Measurements from ENCODE around the gene RNF5. TPM values are rescaled to one million over a fixed set of nuclear protein-coding genes. Genes with fewer than 3 reads are reported as not detected.

The RNF5 gene
- total RNA-seq, 1 experiment from 2014 or later: 106 TPM

DNA sequence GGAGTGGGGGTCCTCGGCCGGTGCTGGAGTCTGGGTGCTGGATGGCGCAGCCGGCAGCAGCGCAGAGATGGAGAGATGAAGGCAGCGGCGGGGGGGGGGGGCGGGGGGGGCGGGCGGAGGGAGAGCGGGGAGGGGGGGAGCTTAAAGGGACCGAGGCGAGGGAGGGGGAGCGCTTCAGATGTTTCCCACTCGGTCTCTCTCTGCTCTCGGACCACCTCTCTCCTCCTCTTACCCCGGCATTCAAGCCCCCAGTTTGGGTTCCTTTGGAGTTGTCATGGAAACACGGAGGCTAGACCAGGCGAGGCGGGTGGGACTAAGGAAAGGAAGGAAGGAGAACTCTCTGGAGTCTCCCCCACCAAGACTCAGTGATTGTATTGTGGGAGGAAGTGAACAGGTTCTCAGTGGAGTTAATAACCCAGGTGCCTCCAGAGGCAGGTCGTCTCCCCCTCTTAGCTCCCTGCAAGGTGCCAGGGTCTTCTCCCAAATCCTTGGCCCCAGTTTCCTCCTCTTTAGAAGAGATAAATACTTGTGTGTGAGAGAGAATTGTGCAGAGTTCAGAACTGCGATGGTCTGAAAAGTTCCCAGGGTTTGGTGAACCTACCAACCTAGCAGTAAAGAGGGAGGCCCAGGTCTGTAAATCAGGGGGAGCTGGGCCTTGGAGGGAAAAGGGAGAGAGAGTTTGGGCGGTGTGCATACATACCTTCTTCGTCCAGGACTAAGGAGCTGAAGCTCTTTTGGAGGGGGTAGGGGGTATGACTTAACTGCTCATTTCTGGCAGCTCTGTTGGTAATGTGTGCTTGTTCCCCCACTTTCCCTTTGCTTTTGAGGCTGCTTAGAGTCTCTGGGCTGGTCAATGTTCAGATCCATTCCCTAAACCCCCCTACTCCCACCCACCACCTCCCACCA, 26.1 kb upstream of the RNF5 start, which contains the start of gene PRRT1:
Gene PRRT1, minus strand, starts transcription at position 77 of the 906 bp plus-strand sequence. CDS start 112 bp downstream, outside the sequence.
- DNase-seq (ENCODE audit: low read depth): no peak

DNA sequence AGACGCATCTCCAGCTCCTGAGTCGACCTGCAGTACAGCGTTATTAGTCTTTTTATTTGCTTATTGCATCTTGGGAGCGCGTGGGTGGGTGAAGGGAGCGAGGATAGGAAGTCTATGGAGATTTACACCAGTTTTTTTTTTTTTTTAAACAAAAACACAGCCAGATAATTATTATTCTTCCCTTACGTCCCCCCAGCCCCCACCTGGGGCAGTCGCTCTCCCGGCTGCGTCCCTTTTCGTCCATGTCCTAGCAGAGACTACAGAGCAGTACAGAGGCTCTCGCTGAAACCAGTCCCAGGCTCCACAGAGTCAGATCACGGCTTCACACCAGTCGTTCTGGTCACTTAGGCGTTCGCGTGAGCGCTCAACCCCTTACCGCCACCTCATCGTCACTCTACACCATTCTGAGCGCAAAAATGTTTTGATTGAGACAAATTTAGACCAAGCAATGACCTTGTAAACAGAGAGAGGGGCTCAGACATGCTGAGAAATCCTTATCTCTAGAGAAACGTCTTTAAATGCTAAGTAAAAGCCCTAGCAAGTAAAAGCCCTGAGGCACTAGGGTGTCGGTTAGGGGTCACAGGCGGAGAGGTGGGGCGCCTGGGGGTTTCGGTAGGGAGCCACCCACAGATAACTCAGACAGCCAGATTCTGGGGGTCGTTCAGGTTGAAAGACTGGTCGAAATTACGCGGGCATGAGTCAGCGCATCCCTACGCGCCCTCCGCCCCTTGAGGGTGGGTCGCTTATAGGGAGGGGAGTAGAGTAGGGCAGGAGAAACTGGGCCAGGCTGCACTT, 25.2 kb upstream of the RNF5 start:
- DNase-seq (ENCODE audit: low read depth): peak; percentile 57

DNA sequence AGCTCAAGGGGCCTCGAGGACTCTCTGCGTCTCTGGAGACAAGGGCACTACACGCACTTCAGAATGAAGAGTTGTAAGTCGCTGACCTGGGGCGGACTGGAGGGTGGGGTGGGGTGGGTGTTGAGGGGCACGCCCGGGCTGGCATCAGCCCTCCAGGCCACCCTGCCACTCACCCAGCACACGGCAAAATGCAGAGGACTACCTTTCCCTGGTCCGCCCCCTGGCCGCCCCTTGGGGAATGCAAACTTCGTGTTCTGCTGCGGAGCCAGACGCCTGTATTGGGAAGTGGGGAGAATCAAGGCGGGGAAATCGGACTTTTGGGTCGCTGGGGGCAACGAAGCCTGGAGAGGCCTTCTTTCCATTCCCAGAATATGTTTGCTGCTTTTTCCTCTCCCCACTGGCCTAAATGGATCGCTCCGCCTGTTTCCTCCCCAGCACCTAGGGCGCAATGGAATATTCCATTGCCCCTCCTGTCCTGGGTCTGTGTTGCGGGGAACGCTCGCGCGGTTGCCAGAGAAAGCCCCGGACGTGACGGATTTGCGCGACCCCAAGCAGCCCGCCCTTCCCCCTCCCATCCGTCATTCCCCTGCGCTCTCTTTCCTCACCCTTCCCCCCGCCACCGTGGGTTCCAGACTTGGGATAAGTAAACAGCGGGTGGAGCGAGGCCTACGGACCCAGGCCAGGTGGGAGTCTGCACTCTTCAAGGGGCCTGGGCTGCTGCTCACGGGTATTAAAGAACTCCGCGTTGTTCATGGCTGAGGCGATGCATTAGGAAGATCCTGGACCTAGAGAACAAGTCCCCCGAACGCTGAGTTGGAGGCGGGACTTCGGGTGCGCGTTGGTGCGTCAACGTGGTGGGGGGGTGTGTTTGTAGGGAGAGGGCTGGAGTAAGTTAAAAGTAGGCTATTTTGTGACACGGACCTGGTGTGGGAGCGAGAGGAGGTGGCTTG, 24.4 kb upstream of the RNF5 start, which contains the start of gene PPT2:
Gene PPT2, plus strand, starts transcription at position 578 of the 950 bp plus-strand sequence. CDS start 454 bp downstream, outside the sequence.
- DNase-seq (ENCODE audit: low read depth): peak; percentile 93

DNA sequence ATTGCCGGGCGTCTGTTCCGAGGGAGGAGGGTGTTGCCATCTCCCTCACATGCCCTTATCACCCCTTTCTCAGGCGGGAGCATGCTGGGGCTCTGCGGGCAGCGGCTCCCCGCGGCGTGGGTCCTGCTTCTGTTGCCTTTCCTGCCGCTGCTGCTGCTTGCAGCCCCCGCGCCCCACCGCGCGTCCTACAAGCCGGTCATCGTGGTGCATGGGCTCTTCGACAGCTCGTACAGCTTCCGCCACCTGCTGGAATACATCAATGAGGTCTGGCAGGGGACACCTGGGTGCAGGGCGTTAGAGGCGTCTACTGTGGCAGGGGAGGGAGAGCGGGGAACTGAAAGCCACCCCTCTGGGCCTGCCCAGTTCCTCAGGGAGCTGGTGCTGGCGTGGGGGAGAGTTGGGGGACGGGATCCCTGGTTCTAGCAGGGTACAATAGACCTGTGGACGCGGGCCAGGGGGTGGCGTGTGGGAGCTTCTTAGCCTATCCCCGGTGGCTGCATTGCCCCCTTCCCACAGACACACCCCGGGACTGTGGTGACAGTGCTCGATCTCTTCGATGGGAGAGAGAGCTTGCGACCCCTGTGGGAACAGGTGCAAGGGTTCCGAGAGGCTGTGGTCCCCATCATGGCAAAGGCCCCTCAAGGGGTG, 23.6 kb upstream of the RNF5 start:
- DNase-seq (ENCODE audit: low read depth): peak; percentile 58

DNA sequence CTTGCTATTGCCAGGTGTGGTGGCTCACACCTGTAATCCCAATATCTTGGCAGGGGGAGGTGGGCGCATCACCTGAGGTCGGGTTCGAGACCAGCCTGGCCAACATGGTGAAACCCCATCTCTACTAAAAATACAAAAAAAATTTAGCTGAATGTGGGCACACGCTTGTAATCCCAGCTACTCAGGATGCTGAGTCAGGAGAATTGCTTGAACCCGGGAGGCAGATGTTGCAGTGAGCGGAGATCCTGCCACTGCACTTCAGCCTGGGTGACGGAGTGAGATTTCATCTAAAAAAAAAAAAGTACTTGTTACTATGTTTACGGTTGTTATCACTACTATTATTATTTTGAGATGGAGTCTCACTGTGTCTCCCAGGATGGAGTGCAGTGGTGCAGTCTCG, 21.3 kb upstream of the RNF5 start:
- no peak for DNase-seq (ENCODE audit: low read depth)

DNA sequence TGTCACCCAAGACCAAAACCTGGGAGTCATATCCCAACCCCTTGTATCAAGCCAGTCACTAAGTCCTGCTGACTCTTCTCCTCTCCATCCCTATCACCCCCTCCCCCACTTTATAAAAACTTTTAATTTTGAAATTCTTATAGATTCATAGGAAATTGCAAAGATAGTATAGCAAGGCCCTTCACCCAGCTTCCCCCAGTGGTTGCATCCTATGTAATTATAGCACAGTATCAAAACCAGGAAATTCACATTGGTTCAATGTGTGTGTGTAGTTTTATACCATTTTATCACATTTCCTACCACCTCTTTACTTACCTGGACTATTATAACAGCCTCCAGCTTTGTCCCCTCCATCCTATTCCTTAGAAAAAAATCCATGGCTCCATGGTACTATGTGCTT, 20.2 kb upstream of the RNF5 start:
- DNase-seq (ENCODE audit: low read depth): no peak

DNA sequence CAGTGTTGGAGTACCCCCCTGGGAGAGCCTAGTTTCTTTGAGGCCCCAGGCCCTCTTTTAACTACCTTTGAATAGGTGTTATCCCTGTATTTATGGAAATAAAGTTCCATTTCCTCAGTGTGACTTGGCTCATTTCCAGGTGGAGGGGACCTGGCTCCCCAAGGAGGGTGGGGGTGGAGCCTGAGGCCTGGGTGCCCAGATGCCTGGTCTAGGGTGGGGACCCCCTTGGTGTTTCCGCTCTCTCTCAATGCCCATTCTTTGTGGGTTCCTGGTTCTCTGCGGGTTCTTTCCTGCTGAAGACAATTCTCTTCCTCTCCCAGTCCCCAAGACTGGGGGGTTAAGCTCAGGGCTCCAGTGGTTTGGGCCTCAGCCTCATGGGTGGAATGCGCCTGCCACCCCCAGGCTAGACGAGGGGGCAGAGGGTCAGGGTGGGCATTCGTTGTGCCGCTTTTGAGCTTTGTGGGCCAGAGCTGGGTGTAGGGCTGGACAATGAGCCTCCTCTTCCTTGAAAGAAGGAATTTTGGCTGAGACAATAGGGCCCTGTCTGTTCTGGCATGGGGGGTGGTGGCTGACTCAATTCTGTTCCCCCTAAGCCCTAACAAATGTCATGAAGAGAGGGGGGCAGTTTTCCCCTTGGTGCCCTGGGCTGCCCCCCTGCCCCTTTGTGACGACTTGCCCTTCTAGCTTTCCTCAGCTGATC, 14.5 kb upstream of the RNF5 start:
- peak; percentile 53 for DNase-seq (ENCODE audit: low read depth)

DNA sequence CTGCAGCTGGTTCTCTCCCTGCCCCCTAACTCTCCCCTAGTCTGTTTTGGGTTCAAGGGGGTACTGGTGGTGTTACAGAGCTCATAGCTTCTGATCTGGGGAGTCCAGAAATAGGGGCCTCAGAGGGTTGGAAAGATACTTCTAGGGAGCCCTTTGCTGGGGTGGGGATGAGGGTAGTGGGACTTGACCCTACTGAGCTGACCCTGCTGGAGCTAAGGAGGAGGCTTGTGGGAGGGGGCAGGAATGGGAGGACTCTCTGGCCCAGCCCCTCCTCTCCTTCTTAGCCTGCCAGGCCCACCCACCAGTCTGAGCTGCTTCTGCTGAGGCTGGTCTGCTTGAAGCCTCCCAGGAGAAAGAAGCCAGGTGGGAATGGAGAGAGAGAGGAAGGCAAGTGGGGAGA, 13.9 kb upstream of the RNF5 start, which contains the start of gene EGFL8:
Gene EGFL8, plus strand, starts transcription at position 301 of the 400 bp plus-strand sequence. CDS start 1,571 bp downstream, outside the sequence.
- DNase-seq (ENCODE audit: low read depth): no peak

DNA sequence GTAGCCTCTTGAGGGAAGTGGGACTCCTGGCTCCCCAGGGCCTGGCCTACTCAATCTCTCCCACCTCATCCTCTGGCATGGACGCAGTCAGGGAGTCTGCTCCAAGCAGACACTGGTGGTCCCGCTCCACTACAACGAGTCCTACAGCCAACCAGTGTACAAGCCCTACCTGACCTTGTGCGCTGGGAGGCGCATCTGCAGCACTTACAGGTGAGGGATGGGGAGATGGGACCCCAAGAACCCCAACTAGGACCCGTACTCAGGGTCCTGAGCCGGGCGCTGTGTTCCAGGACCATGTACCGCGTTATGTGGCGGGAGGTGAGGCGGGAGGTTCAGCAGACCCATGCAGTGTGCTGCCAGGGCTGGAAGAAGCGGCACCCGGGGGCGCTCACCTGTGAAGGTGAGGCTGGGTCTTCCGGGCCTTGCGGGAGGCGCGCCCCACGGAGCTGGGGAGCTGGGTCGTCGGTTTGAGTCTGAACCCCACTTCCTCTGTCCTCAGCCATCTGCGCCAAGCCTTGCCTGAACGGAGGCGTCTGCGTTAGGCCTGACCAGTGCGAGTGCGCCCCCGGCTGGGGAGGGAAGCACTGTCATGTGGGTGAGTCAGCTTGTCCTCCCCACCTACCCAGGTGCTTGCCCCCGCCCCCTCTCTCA, 11.7 kb upstream of the RNF5 start:
- DNase-seq (ENCODE audit: low read depth): no peak

DNA sequence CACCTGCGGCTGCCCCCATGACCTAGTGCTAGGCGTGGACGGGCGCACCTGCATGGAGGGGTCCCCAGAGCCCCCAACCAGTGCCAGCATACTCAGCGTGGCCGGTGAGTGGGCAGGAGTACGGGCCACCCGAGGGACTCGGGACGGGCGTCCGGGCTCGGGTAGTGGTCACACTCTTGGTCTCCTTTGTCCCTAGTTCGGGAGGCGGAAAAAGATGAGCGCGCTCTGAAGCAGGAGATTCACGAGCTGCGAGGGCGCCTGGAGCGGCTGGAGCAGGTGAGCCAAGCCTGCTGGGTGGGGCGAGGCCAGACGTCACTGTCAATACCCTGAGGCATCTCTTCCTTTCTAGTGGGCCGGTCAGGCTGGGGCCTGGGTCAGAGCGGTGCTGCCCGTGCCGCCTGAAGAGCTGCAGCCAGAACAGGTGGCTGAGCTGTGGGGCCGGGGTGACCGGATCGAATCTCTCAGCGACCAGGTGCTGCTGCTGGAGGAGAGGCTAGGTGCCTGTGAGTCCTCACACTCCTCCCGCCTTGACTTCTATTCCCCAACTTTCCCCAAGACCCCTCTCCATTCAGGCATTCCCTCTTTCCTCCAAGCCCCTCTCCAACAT, 10.9 kb upstream of the RNF5 start:
- no peak for DNase-seq (ENCODE audit: low read depth)

DNA sequence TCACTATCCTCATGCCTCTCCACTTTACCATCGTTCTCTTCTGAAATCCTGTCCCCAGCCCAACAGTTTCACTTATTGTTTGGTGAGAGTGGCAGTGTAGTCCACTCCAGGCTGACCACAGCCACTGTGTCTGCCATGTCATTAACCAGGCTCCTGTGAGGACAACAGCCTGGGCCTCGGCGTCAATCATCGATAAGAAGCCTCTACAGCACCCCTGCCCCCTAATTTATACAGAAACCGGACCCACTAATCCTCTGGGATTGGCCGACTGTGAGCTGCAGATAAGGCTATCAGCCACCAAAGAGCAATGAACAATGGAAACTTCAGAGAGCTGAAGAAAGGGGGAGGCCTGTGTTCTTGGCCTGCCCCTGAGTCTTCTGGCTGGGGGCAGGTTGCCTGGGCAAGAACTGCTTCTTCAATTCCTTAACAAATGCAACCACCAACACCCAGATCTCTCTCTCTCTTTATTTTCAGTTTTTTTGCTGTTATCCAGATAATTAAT, 10.4 kb upstream of the RNF5 start:
- no peak for DNase-seq (ENCODE audit: low read depth)

DNA sequence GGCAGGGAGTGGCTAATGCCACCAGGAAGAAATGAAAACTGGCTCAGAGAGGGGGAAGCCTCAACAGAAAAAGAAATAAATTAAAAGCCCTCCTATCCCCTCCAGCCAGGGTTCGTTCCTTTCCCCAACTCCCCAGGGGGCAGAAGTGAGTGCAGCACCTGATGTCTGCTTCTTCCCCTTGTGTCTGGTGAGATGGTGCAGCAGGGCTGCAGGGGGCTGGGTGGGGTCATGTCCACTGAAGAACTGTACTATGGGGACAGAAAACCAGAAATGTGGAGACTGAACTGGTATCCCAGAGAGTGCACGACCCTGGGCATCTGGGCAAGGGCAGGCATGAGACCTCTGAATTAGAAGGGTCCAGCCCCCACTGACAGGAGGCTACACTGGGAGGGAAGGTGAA, 9.9 kb upstream of the RNF5 start:
- DNase-seq (ENCODE audit: low read depth): no peak

DNA sequence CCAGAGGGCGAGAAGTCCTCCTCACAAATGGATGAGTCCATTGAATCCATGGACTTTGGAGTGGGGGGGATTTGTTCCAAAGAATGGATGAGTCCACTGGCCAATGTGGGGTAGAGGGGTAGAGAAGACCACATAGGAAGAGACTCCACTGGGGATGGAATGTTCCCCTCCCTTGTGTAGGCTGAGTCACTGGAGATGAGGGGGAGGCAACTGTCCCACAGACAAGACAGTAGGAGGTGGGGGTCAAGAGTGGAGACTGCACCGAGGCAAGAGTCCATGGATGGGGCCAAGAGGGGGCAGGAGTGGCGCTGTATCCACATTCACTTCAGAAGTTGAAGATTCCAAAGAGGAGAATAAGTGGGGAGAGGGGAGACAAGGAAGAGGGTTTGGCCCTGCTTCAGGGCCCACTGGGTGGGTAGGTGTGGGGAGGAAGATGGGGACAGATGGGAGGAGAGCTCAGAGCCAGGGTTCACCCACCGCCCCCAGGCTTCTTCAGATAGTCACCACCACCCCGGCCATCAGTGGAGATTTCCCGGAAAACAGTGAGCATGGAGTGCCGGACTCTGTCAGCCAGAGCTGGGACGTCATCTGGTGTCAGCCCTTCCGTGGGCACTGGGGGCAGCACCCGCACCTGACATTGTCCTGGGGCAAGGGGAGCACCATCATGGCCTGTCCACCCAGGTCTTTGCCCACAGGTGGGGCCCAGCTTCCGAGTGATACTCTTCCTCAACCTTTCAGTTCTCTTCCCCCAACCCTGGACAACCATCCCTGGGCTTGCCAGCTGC, 9.2 kb upstream of the RNF5 start:
- peak; percentile 26 for DNase-seq (ENCODE audit: low read depth)

DNA sequence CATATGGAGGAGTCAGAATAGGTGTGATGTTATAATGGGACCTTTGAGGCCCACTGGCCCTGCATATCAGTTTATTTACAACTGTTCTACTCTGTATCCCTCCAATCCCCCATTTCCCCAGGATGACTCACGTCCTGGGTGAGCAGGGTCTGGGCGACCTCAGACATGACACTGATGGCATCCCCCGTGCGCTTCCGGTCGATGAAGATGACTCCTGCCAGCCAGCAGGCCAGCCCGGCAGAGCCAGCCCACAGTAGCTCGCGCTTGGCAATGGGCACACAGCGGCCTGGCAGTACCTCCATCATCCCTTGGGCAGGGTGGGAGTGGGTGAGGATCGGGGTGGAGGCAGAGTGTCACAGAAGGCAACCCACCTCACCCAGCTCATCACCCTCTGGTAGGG, 7.9 kb upstream of the RNF5 start:
- peak; percentile 33 for DNase-seq (ENCODE audit: low read depth)

DNA sequence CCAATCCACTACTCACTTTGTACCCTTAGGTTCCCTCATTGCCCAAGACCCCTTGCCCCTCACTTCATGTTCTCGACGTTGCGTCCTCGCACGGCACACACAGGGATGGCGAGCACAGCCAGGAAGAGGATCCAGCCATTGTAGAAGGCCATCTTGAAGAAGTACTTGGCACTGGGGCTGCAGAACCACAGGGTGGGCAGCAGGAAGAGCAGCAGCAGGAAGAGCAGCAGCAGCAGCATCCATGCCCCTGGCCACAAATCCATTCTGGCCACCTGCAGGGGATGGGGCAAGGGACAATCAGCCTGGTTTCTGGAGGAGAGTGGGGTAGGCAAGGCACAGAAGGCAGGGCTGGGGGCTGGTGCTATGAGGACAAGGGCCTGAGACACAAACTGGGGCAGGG, 7.0 kb upstream of the RNF5 start:
- no peak for DNase-seq (ENCODE audit: low read depth)

DNA sequence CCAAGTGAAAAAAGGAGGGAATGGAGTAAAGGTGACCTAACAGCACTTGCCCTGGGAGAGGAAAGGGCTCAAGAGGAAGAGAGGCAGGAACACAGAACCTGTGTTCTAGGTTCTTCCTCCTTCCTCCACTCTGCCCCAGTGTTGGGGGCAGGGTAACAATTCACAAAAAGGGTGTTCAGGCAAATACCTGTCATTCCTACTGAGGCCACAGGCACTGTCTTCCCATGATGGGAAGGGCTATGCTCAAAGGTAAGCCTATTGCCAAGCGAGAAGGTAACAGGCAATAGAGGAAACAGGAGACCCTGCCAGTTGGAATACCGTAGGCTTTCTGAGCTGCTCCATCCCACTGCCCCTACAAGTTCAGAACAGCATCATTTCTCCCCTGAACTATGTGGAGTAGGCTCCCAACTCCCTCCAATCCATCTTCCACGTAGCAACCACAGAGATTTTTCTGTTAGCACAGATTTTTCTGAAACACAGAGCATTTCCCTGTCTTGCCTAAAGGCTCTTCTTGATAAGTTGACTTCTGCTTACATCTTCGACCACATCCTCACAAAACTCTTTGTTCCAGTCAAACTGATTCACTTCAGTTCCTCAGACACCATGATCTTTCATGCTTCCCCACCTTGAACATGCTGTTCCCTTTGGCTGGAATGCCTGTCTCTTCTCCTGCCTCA, 5.0 kb upstream of the RNF5 start:
- DNase-seq (ENCODE audit: low read depth): no peak

DNA sequence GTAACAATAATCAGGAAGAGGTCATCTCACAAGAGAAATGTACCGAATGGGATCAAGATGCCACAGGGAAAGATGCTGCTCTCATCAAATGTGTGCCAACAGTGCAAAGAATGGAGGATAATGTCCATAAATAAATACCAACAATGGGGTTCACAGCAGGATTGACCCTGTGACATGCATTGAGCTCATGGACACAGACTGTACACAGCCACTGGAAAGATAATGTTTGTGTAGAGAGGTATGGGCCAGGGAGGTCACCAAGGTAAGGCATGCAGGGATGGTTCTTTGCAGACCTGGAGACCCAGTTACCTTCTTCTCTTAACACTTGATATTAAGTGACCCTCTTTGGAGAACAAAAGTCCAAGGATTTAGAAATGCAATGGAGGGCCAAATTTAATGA, 3.8 kb upstream of the RNF5 start:
- no peak for DNase-seq (ENCODE audit: low read depth)

DNA sequence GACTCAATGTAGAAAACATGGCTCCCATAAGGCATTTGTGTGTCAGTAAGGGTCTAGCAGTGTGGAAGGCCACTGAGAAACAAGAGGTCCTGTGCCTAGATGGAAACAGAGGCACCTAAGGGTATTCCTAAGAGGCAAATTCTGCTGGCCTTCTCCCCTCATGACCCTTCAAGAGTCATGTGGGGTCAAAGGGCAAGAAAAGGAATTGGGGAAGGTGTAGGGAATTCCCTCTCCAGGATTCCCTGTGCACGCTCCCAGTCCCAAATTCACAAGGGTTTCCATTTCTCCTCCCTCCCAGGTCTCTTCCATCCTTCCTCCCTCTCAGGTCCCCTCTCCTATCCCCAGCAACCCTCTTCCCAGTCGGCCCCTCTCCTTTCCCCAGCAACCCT, 2.9 kb upstream of the RNF5 start:
- no peak for DNase-seq (ENCODE audit: low read depth)

All from RPMI7951 (cell line).